Measurements from ENCODE around the gene OTUB2.

Gene OTUB2

GRCh38 chr14:94004015-94004414 is 22.1 kb upstream of the OTUB2 start:
- H3K27me3 ChIP-seq (replicated peaks; ENCODE audit: control insufficient read depth, insufficient read depth, low read length, poor library complexity, severe bottlenecking): no peaks in the 10 kb centered on the region
- DNase-seq: no peak
- no peaks in the 10 kb centered on the region for H3K36me3 ChIP-seq (ENCODE audit: control insufficient read depth, insufficient read depth, low read length)

GRCh38 chr14:94005324-94006073 is 20.6 kb upstream of the OTUB2 start:
- no peak for DNase-seq

More at GRCh38 chr14:94004015-94004414, 22.1 kb upstream of the OTUB2 start:
- Histone ChIP-seq H3K4me3 (ENCODE audit: insufficient read depth, low read depth, low read length, poor library complexity, severe bottlenecking) (no peak overlapping the region), H3K27ac (ENCODE audit: insufficient read depth, low read length, poor library complexity, severe bottlenecking) (no peak overlapping the region), H3K9me3 (ENCODE audit: control insufficient read depth, low read length) (no peaks in the 10 kb centered on the region), H3K4me1 (ENCODE audit: control insufficient read depth, insufficient read depth, low read length, poor library complexity, severe bottlenecking) (peaks cover 11% of the 10 kb centered on the region)

GRCh38 chr14:94008234-94008633 is 17.9 kb upstream of the OTUB2 start:
- no peak overlapping the region for H3K27ac ChIP-seq (ENCODE audit: insufficient read depth, low read length, poor library complexity, severe bottlenecking)
- no peaks in the 10 kb centered on the region for H3K27me3 ChIP-seq (replicated peaks; ENCODE audit: control insufficient read depth, insufficient read depth, low read length, poor library complexity, severe bottlenecking)
- no peaks in the 10 kb centered on the region for H3K9me3 ChIP-seq (ENCODE audit: control insufficient read depth, low read length)
- no peak for DNase-seq
- no peaks in the 10 kb centered on the region for H3K36me3 ChIP-seq (ENCODE audit: control insufficient read depth, insufficient read depth, low read length)
- no peak overlapping the region for H3K4me3 ChIP-seq (ENCODE audit: insufficient read depth, low read depth, low read length, poor library complexity, severe bottlenecking)
- H3K4me1 ChIP-seq (ENCODE audit: control insufficient read depth, insufficient read depth, low read length, poor library complexity, severe bottlenecking): peaks cover 30% of the 10 kb centered on the region

More at GRCh38 chr14:94005324-94006073, 20.6 kb upstream of the OTUB2 start:
- Histone ChIP-seq H3K4me3 (ENCODE audit: insufficient read depth, low read depth, low read length, poor library complexity, severe bottlenecking) (no peak overlapping the region), H3K4me1 (ENCODE audit: control insufficient read depth, insufficient read depth, low read length, poor library complexity, severe bottlenecking) (peaks cover 13% of the 10 kb centered on the region), H3K27ac (ENCODE audit: insufficient read depth, low read length, poor library complexity, severe bottlenecking) (no peak overlapping the region), H3K36me3 (ENCODE audit: control insufficient read depth, insufficient read depth, low read length) (no peaks in the 10 kb centered on the region), H3K27me3 (replicated peaks; ENCODE audit: control insufficient read depth, insufficient read depth, low read length, poor library complexity, severe bottlenecking) (no peaks in the 10 kb centered on the region), H3K9me3 (ENCODE audit: control insufficient read depth, low read length) (no peaks in the 10 kb centered on the region)

GRCh38 chr14:94009767-94010166 is 16.4 kb upstream of the OTUB2 start:
- no peaks in the 10 kb centered on the region for H3K9me3 ChIP-seq (ENCODE audit: control insufficient read depth, low read length)
- H3K4me1 ChIP-seq (ENCODE audit: control insufficient read depth, insufficient read depth, low read length, poor library complexity, severe bottlenecking): peaks cover 30% of the 10 kb centered on the region
- no peak for DNase-seq
- H3K36me3 ChIP-seq (ENCODE audit: control insufficient read depth, insufficient read depth, low read length): no peaks in the 10 kb centered on the region
- H3K27me3 ChIP-seq (replicated peaks; ENCODE audit: control insufficient read depth, insufficient read depth, low read length, poor library complexity, severe bottlenecking): no peaks in the 10 kb centered on the region
- H3K27ac ChIP-seq (ENCODE audit: insufficient read depth, low read length, poor library complexity, severe bottlenecking): no peak overlapping the region
- H3K4me3 ChIP-seq (ENCODE audit: insufficient read depth, low read depth, low read length, poor library complexity, severe bottlenecking): no peak overlapping the region

GRCh38 chr14:94010625-94011024 is 15.5 kb upstream of the OTUB2 start:
- Histone ChIP-seq H3K27me3 (replicated peaks; ENCODE audit: control insufficient read depth, insufficient read depth, low read length, poor library complexity, severe bottlenecking) (no peaks in the 10 kb centered on the region), H3K9me3 (ENCODE audit: control insufficient read depth, low read length) (no peaks in the 10 kb centered on the region), H3K4me1 (ENCODE audit: control insufficient read depth, insufficient read depth, low read length, poor library complexity, severe bottlenecking) (peaks cover 30% of the 10 kb centered on the region), H3K27ac (ENCODE audit: insufficient read depth, low read length, poor library complexity, severe bottlenecking) (no peak overlapping the region), H3K4me3 (ENCODE audit: insufficient read depth, low read depth, low read length, poor library complexity, severe bottlenecking) (no peak overlapping the region), H3K36me3 (ENCODE audit: control insufficient read depth, insufficient read depth, low read length) (no peaks in the 10 kb centered on the region)
- no peak for DNase-seq

- H3K9me3 ChIP-seq (ENCODE audit: control insufficient read depth, low read length): no peaks in the 10 kb centered on the region
- no peaks in the 10 kb centered on the region for H3K27me3 ChIP-seq (replicated peaks; ENCODE audit: control insufficient read depth, insufficient read depth, low read length, poor library complexity, severe bottlenecking)
- DNase-seq: no peak
- H3K27ac ChIP-seq (ENCODE audit: insufficient read depth, low read length, poor library complexity, severe bottlenecking): no peak overlapping the region
- H3K4me1 ChIP-seq (ENCODE audit: control insufficient read depth, insufficient read depth, low read length, poor library complexity, severe bottlenecking): peaks cover 30% of the 10 kb centered on the region
- H3K36me3 ChIP-seq (ENCODE audit: control insufficient read depth, insufficient read depth, low read length): no peaks in the 10 kb centered on the region
- H3K4me3 ChIP-seq (ENCODE audit: insufficient read depth, low read depth, low read length, poor library complexity, severe bottlenecking): no peak overlapping the region
Observed at GRCh38 chr14:94011795-94012194, 14.3 kb upstream of the OTUB2 start.

- no peak overlapping the region for H3K27ac ChIP-seq (ENCODE audit: insufficient read depth, low read length, poor library complexity, severe bottlenecking)
- H3K36me3 ChIP-seq (ENCODE audit: control insufficient read depth, insufficient read depth, low read length): no peaks in the 10 kb centered on the region
- H3K4me1 ChIP-seq (ENCODE audit: control insufficient read depth, insufficient read depth, low read length, poor library complexity, severe bottlenecking): peaks cover 19% of the 10 kb centered on the region
- DNase-seq: no peak
- H3K27me3 ChIP-seq (replicated peaks; ENCODE audit: control insufficient read depth, insufficient read depth, low read length, poor library complexity, severe bottlenecking): no peaks in the 10 kb centered on the region
- H3K4me3 ChIP-seq (ENCODE audit: insufficient read depth, low read depth, low read length, poor library complexity, severe bottlenecking): no peak overlapping the region
- no peaks in the 10 kb centered on the region for H3K9me3 ChIP-seq (ENCODE audit: control insufficient read depth, low read length)
Observed at GRCh38 chr14:94014382-94014781, 11.8 kb upstream of the OTUB2 start.

GRCh38 chr14:94015223-94015622 is 10.9 kb upstream of the OTUB2 start:
- peaks cover 16% of the 10 kb centered on the region for H3K4me1 ChIP-seq (ENCODE audit: control insufficient read depth, insufficient read depth, low read length, poor library complexity, severe bottlenecking)
- H3K27me3 ChIP-seq (replicated peaks; ENCODE audit: control insufficient read depth, insufficient read depth, low read length, poor library complexity, severe bottlenecking): no peaks in the 10 kb centered on the region
- no peak overlapping the region for H3K27ac ChIP-seq (ENCODE audit: insufficient read depth, low read length, poor library complexity, severe bottlenecking)
- H3K9me3 ChIP-seq (ENCODE audit: control insufficient read depth, low read length): no peaks in the 10 kb centered on the region
- DNase-seq: no peak
- H3K4me3 ChIP-seq (ENCODE audit: insufficient read depth, low read depth, low read length, poor library complexity, severe bottlenecking): no peak overlapping the region
- no peaks in the 10 kb centered on the region for H3K36me3 ChIP-seq (ENCODE audit: control insufficient read depth, insufficient read depth, low read length)

GRCh38 chr14:94016446-94016976 is 9.6 kb upstream of the OTUB2 start:
- no peak for DNase-seq
- Histone ChIP-seq H3K36me3 (ENCODE audit: control insufficient read depth, insufficient read depth, low read length) (no peaks in the 10 kb centered on the region), H3K27ac (ENCODE audit: insufficient read depth, low read length, poor library complexity, severe bottlenecking) (no peak overlapping the region), H3K9me3 (ENCODE audit: control insufficient read depth, low read length) (no peaks in the 10 kb centered on the region), H3K27me3 (replicated peaks; ENCODE audit: control insufficient read depth, insufficient read depth, low read length, poor library complexity, severe bottlenecking) (no peaks in the 10 kb centered on the region), H3K4me3 (ENCODE audit: insufficient read depth, low read depth, low read length, poor library complexity, severe bottlenecking) (no peak overlapping the region), H3K4me1 (ENCODE audit: control insufficient read depth, insufficient read depth, low read length, poor library complexity, severe bottlenecking) (peaks cover 8% of the 10 kb centered on the region)

GRCh38 chr14:94018308-94018707 is 7.8 kb upstream of the OTUB2 start:
- H3K36me3 ChIP-seq (ENCODE audit: control insufficient read depth, insufficient read depth, low read length): no peaks in the 10 kb centered on the region
- H3K27me3 ChIP-seq (replicated peaks; ENCODE audit: control insufficient read depth, insufficient read depth, low read length, poor library complexity, severe bottlenecking): no peaks in the 10 kb centered on the region
- no peaks in the 10 kb centered on the region for H3K4me1 ChIP-seq (ENCODE audit: control insufficient read depth, insufficient read depth, low read length, poor library complexity, severe bottlenecking)
- no peak overlapping the region for H3K27ac ChIP-seq (ENCODE audit: insufficient read depth, low read length, poor library complexity, severe bottlenecking)
- no peak overlapping the region for H3K4me3 ChIP-seq (ENCODE audit: insufficient read depth, low read depth, low read length, poor library complexity, severe bottlenecking)
- no peaks in the 10 kb centered on the region for H3K9me3 ChIP-seq (ENCODE audit: control insufficient read depth, low read length)
- no peak for DNase-seq

Measured in effector memory CD4-positive, alpha-beta T cell (primary cell).